ENCODE results near the gene LENG8.

Gene LENG8

GRCh38 chr19:54448774-54449700, at the start of gene LENG8:
Gene LENG8, plus strand, starts transcription at chr19:54449199. Its CDS starts 2,146 bp downstream, at chr19:54451345.
- peak; percentile 99 for DNase-seq (ENCODE audit: low read depth)

DNA sequence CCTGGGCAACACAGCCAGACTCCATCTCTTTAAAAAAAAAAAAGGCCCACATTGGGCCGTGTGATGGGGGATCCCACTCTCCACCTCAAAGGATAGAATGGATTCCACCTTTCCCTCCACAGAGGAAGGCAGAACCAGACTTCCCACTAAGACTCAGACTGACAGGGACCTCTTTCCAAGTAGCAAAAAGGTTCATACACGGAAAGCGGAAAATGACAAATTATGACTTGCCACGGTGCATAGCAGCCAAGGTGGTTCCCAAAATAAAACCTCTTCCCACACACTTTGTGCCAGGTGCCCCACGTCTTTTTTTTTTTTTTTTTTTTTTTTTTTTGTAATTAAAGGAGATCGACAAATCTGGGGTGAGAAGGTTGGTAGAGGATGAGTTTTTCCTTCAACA, 48.1 kb upstream of the LENG8 start:
- DNase-seq (ENCODE audit: low read depth), result no peak

- no peak for DNase-seq (ENCODE audit: low read depth)
Measured at GRCh38 chr19:54403054-54403453, 45.9 kb upstream of the LENG8 start.

- DNase-seq (ENCODE audit: low read depth), result no peak
Measured at GRCh38 chr19:54405628-54406027, 43.4 kb upstream of the LENG8 start.

DNA sequence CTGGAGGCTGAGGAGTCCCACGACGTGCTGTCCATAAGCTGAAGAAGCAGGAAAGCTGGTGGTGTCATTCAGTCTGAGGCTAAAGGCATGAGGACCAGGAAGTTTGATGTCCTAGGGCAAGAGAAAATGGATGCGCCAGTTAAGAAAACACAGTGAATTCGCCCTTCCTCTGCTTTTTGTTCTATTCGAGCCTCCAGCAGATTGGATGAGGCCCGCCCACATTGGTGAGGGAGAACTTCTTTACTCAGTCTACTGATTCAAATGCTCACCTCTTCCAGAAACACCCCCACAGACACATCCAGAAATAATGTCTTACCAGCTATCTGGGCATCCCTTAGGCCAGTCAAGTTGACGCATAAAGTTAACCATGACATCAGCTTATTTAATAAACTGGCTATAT, 41.2 kb upstream of the LENG8 start:
- no peak for DNase-seq (ENCODE audit: low read depth)

DNA sequence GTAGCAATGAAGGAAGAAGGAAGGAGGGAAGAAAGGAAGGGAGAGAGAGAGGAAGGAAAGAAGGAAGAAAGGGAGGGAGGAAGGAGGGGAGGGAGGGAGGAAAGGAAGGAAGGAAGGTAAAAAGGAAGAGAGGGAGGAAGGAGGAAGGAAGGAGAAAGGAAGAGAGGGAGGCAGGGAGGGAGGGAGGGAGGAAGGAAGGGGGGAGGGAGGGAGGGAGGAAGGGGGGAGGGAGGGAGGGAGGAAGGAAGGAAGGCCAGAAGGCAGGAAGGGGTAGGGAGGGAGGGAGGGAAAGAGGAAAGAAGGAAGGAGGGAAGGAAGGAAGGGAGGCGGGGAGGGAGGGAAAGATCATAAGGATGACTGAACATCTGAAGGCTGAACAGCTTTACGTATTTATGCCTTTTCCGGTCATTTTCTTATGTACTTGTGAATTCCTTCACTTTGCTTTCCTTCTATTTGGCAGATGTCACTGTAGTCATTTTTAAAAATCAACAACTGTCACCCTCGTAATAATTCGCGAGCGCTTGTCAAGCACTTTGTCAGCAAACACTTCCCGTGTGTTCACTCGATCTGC, 40.5 kb upstream of the LENG8 start:
- no peak for DNase-seq (ENCODE audit: low read depth)

GRCh38 chr19:54411033-54411432, 38.0 kb upstream of the LENG8 start:
- DNase-seq (ENCODE audit: low read depth), result no peak

DNA sequence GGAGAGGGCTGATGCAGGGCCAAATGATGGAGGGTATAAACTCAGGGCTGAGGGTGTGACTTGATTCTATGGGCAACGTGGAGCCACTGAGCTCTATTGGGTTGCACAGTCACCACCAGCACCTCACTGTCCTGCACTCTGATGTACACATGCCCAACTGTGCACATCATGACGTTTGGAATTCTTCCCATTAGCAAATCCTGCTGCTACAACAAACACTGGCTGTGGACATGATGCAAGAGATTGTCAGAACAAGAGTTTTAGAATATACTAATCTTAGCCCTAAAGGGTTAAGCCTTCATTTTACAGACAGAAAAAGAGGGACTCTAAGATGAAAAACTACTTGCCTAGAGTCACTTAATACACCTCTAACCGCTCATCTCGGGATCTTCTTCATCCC, 36.1 kb upstream of the LENG8 start:
- no peak for DNase-seq (ENCODE audit: low read depth)

DNA sequence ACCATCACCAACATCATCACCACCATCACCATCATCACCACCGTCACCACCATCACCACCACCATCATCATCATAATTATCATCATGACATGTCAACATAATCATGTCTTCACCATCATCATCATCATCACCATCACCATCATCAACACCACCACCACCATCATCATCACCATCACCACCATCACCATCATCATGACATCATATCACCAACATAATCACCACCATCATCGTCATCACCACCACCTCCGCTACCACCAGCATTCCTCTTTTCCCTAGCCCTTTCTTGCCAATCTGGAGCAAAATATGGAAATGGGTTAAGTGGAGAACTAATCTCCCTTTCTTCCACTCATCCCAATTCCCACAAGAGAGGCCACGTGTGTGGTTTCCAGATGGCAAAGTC, 34.8 kb upstream of the LENG8 start:
- DNase-seq (ENCODE audit: low read depth), result no peak

- DNase-seq (ENCODE audit: low read depth), result no peak
Measured at GRCh38 chr19:54415208-54415900, 33.6 kb upstream of the LENG8 start, which contains the start of gene TTYH1. Gene TTYH1, plus strand, starts transcription at chr19:54415464. Its CDS starts 89 bp downstream, at chr19:54415553.

- DNase-seq (ENCODE audit: low read depth), result no peak
Measured at GRCh38 chr19:54415901-54416673, 32.9 kb upstream of the LENG8 start.

GRCh38 chr19:54416695-54417491, 32.1 kb upstream of the LENG8 start:
- no peak for DNase-seq (ENCODE audit: low read depth)

DNA sequence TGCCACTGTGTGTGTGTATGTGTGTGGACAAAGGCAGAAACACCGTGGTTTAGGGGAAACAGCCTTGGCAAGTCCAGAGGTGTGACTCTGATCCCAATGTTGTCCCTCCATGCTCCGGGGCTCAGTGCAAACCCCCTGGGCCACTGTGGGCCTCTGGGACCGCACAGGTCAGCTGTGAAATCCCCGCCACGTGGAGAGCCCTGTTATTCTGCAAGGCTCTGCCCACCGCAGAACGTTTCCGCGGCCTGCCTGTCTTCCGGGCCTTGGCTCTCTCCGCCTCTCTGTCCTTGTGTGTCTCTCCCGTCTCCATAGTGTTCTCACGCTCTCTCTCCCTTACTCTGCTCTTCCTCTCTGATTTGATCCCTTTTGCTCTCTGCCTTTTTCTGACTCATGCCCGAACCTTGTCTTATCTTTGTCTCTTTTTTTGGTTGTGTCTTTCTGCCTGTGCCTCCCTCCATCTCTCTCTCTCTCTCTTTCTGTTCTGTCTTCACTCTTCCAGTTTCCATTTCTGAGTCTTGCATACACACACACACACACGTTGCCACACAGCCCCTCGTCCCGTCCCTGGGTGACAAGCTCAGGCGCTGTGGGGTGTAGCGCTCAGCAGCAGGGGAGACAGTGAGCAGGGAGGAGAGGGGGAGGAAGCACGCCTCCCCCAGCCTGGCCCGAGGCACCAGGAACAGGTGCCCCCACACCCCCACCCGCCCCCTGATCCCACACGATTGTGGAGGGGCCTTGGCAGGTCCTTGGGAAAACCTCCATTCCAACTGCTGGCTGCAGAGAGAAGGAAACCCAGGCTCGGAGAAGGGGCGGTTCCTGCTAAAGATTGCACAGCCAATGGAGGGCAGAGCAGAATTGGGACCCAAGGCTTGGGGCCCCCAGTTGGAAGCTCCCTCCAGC, 30.7 kb upstream of the LENG8 start:
- DNase-seq (ENCODE audit: low read depth), result no peak

DNA sequence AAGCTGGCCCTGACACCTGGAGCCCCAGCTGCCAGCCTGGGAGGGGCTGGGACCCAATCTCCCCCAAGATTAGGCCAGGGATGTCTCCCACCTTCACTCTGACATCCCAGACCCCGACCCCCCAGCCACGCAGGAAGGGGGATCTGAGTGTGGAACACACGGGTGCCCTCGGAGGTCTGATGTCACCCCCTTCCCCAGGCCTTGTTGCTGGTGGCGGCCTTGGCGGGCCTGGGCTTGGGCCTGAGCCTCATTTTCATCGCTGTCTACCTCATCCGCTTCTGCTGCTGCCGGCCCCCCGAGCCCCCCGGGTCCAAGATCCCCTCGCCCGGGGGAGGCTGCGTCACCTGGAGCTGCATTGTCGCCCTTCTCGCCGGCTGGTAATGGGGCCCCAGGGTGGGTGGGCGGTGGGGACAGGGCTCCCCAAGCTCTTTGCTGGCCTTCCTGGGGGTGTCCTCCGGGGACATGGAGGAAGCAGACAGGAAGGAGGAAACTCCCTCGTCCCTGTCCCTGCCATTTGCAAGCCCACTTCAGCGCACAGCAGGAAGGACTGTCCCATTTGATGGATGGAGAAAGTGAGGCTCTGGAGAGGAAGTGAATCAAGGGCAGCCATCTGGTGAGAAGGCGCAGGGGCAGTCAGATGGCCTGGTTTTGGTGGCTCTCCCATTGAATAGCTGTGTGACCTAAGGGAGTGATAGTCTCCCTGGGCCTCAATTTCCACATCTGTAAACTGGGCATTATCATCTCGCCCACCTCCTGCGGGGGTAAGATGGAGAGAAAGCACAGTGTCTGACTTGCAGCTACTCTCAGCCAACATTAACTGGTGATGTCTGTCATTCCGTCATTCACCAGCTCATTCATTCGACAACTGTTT, 29.8 kb upstream of the LENG8 start:
- DNase-seq (ENCODE audit: low read depth), result no peak

- no peak for DNase-seq (ENCODE audit: low read depth)
Measured at GRCh38 chr19:54420068-54420382, 29.0 kb upstream of the LENG8 start.

DNA sequence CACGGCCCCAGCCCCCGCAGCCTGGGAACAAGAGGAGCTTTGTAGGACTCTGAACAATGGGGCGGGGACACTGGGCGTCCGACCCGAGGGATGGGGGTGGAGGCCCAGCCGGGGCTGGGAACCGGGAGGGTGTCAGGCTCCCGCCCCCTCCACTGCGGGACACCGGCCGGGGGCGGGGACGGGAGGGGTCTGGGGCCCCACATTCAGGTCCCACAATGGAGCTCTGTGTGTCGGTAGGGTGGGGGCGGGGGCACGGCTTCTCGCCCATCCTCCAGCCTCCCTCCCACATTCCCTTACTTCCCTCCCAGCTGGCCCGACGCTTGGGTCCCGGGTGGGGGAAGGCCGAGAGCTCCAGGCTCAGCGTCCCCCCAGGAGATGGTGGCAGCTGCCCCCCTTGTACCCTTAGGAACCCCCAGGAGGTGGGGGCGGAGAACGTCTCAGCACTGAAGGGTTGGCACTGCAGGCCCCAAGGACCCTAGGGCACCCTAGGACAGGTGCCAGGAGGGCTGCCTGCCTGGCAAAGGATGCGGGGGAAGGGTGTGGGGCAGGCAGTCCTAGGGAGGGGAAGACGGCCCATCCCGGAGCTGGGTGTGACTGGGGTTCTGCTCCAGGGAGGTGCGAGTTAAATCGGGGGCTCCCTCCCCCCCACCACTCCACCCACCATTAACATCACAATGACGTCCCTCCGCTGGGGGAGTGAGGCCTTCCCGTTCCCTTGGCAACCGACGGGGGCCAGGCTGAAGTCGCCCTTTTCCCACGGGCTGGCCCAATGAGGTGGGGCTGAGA, 28.4 kb upstream of the LENG8 start:
- no peak for DNase-seq (ENCODE audit: low read depth)

DNA sequence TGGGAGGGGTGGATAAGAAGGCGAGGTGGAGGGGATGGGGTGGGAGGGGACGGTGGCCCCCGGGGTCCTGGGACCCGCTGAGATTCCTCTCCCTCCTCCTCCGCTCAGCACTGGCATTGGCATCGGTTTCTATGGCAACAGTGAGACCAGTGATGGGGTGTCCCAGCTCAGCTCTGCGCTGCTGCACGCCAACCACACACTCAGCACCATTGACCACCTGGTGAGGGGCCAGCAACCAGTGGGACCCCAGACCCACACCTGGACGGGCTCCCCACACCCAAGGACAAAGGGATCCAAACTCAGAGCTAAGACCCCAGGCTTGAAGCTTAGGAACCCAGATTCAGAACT, 27.9 kb upstream of the LENG8 start:
- no peak for DNase-seq (ENCODE audit: low read depth)

- no peak for DNase-seq (ENCODE audit: low read depth)
Measured at GRCh38 chr19:54421521-54421920, 27.5 kb upstream of the LENG8 start.

GRCh38 chr19:54422136-54422535, 26.9 kb upstream of the LENG8 start:
- no peak for DNase-seq (ENCODE audit: low read depth)

Measured in fibroblast of gingiva (primary cell).